Astrocyte (in vitro differentiated cells and primary cell): Measurements from ENCODE around the gene EXD3. TPM values are rescaled to one million over a fixed set of nuclear protein-coding genes. Genes with fewer than 3 reads are reported as not detected.

Experiments
- DNase-seq: peaks from one replicate; pipeline ENCODE4 v3.0.0-alpha.2; 2010; ENCODE audit warnings: low read depth
- FAIRE-seq: peaks from 2 replicates; lab custom pipeline; 2011; peaks lifted over from hg19 to GRCh38; lab: Jason Lieb, UNC
- H2AFZ ChIP-seq: 2 replicates; pipeline ENCODE4 v1.6.0; 2012; ENCODE audit warnings: low read depth, low read length, inconsistent platforms
- H3K27ac ChIP-seq: 2 replicates; pipeline ENCODE4 v1.5.1; 2011; ENCODE audit warnings: low read depth, low read length, inconsistent platforms
- H3K27me3 ChIP-seq: 2 replicates; pipeline ENCODE4 v1.6.0; 2011; ENCODE audit warnings: low read length, inconsistent platforms; ENCODE audit not compliant: insufficient read depth
- H3K36me3 ChIP-seq: 2 replicates; pipeline ENCODE4 v1.5.1; 2011; ENCODE audit warnings: low read length, inconsistent platforms; ENCODE audit not compliant: insufficient read depth
- H3K4me1 ChIP-seq: 2 replicates; pipeline ENCODE4 v1.5.1; 2011; ENCODE audit warnings: low read length, inconsistent platforms; ENCODE audit not compliant: insufficient read depth
- H3K4me2 ChIP-seq: 2 replicates; pipeline ENCODE4 v1.6.0; 2012; ENCODE audit warnings: low read length, inconsistent platforms
- H3K4me3 ChIP-seq: 2 replicates; pipeline ENCODE4 v1.5.1; 2011; ENCODE audit warnings: low read depth, mild to moderate bottlenecking, low read length, inconsistent platforms; ENCODE audit not compliant: insufficient read depth
- H3K79me2 ChIP-seq: 2 replicates; pipeline ENCODE4 v1.6.0; 2012; ENCODE audit warnings: mild to moderate bottlenecking, low read length, inconsistent platforms; ENCODE audit not compliant: insufficient read depth
- H3K9ac ChIP-seq: 2 replicates; pipeline ENCODE4 v1.6.0; 2012; ENCODE audit warnings: mild to moderate bottlenecking, low read length, inconsistent platforms
- H3K9me3 ChIP-seq: 2 replicates; pipeline ENCODE4 v1.5.1; 2012; ENCODE audit warnings: low read depth, mild to moderate bottlenecking, low read length, inconsistent platforms; ENCODE audit not compliant: insufficient read depth
- H4K20me1 ChIP-seq: 2 replicates; pipeline ENCODE4 v1.6.0; 2012; ENCODE audit warnings: low read length, inconsistent platforms; ENCODE audit not compliant: insufficient read depth
- H3K27ac Mint-ChIP-seq: one replicate; pipeline ENCODE4 v1.8.0; 2021; ENCODE audit warnings: mild to moderate bottlenecking, mixed read lengths; ENCODE audit not compliant: unreplicated experiment
- H3K27me3 Mint-ChIP-seq: one replicate; pipeline ENCODE4 v1.8.0; 2021; ENCODE audit warnings: low read depth, mixed read lengths; ENCODE audit not compliant: unreplicated experiment
- H3K36me3 Mint-ChIP-seq: one replicate; pipeline ENCODE4 v1.8.0; 2021; ENCODE audit warnings: low read depth, mixed read lengths; ENCODE audit not compliant: unreplicated experiment
- H3K4me1 Mint-ChIP-seq: one replicate; pipeline ENCODE4 v1.8.0; 2021; ENCODE audit warnings: low read depth, mixed read lengths; ENCODE audit not compliant: unreplicated experiment
- H3K4me3 Mint-ChIP-seq: one replicate; pipeline ENCODE4 v1.8.0; 2021; ENCODE audit warnings: mild to moderate bottlenecking, moderate library complexity, mixed read lengths; ENCODE audit not compliant: unreplicated experiment
- H3K9me3 Mint-ChIP-seq: one replicate; pipeline ENCODE4 v1.8.0; 2021; ENCODE audit warnings: mild to moderate bottlenecking, mixed read lengths; ENCODE audit not compliant: unreplicated experiment
- CTCF ChIP-seq: IDR thresholded peaks from 2 replicates; pipeline ENCODE4 v1.5.1; 2011; ENCODE audit warnings: low read depth, mild to moderate bottlenecking, inconsistent platforms, low read length, moderate library complexity; ENCODE audit not compliant: insufficient read depth
- EZH2 ChIP-seq: IDR thresholded peaks from 2 replicates; pipeline ENCODE4 v1.6.1; 2012; ENCODE audit warnings: mild to moderate bottlenecking, low read length, inconsistent platforms; ENCODE audit not compliant: insufficient read depth
- total RNA-seq: library from RNA; stranded (reverse); gene quantifications from 2 replicates; pipeline ENCODE4 v1.2.1, GENCODE V29; 2021

Gene EXD3
- total RNA-seq, 1 donor from 2014 or later = 8.5 TPM

- no peak overlapping the region for H3K4me3 ChIP-seq
- no peak overlapping the region for H3K4me3 Mint-ChIP-seq
- peaks cover 2% of the 10 kb centered on the region for H3K27me3 Mint-ChIP-seq
- FAIRE-seq = no peak
- peaks cover 2% of the 10 kb centered on the region for H3K36me3 ChIP-seq
- DNase-seq = no peak
- H3K36me3 Mint-ChIP-seq = peaks cover 6% of the 10 kb centered on the region
- no peaks in the 10 kb centered on the region for H3K79me2 ChIP-seq
- H3K9me3 Mint-ChIP-seq = peaks cover 5% of the 10 kb centered on the region
- H3K9me3 ChIP-seq = peaks cover 4% of the 10 kb centered on the region
- H3K27ac ChIP-seq = no peak overlapping the region
- H3K27me3 ChIP-seq = peaks cover 2% of the 10 kb centered on the region
- H3K9ac ChIP-seq = no peak overlapping the region
- no peak overlapping the region for H2AFZ ChIP-seq
- H3K27ac Mint-ChIP-seq = no peak overlapping the region
- H3K4me2 ChIP-seq = no peak overlapping the region
- TF ChIP-seq CTCF (no peak), EZH2 (no peak)
- no peaks in the 10 kb centered on the region for H3K4me1 Mint-ChIP-seq
- peaks cover 3% of the 10 kb centered on the region for H4K20me1 ChIP-seq
- H3K4me1 ChIP-seq = no peaks in the 10 kb centered on the region
These were observed 51.4 kb downstream of the EXD3 start for GRCh38 chr9:137371521-137371941.

- TF ChIP-seq EZH2 (no peak), CTCF (no peak)
- DNase-seq = no peak
- H3K27ac ChIP-seq = no peak overlapping the region
- H3K4me3 Mint-ChIP-seq = no peak overlapping the region
- H3K36me3 ChIP-seq = peaks cover 2% of the 10 kb centered on the region
- FAIRE-seq = no peak
- peaks cover 9% of the 10 kb centered on the region for H3K36me3 Mint-ChIP-seq
- no peak overlapping the region for H3K9ac ChIP-seq
- no peak overlapping the region for H3K27ac Mint-ChIP-seq
- H3K4me3 ChIP-seq = peak overlapping the region; percentile 5
- H3K4me1 ChIP-seq = no peaks in the 10 kb centered on the region
- no peaks in the 10 kb centered on the region for H3K4me1 Mint-ChIP-seq
- H3K27me3 ChIP-seq = peaks cover 2% of the 10 kb centered on the region
- H3K79me2 ChIP-seq = no peaks in the 10 kb centered on the region
- H3K4me2 ChIP-seq = peak overlapping the region; percentile 54
- peaks cover 2% of the 10 kb centered on the region for H3K27me3 Mint-ChIP-seq
- peaks cover 3% of the 10 kb centered on the region for H4K20me1 ChIP-seq
- H3K9me3 Mint-ChIP-seq = peaks cover 5% of the 10 kb centered on the region
- H3K9me3 ChIP-seq = peaks cover 4% of the 10 kb centered on the region
- peak overlapping the region; percentile 41 for H2AFZ ChIP-seq
These were observed 52.0 kb downstream of the EXD3 start for GRCh38 chr9:137370865-137371520.
